CD4-positive, alpha-beta T cell treated with Interleukin-17A for 4 hours (primary cell): ENCODE data around the gene MSLN.

Experiments used
- DNase-seq: peaks from one replicate; pipeline ENCODE4 v3.0.0-alpha.2; 2020; ENCODE audit warnings: mixed read lengths

MSLN gene

GRCh38 chr16:760545-761343 is at the start of gene MSLN:
TSS of gene MSLN (plus strand) at chr16:760734. CDS start at chr16:762681, 1,947 bp downstream.
- DNase-seq = no peak

- DNase-seq = no peak
These were observed 49.5 kb upstream of the MSLN start for GRCh38 chr16:711084-711483.

- peak; percentile 89 for DNase-seq
These were observed 48.8 kb upstream of the MSLN start for GRCh38 chr16:711548-712320.

- peak; percentile 68 for DNase-seq
These were observed 47.7 kb upstream of the MSLN start for GRCh38 chr16:712740-713250.

- no peak for DNase-seq
These were observed 46.5 kb upstream of the MSLN start for GRCh38 chr16:714079-714478.

GRCh38 chr16:714558-715476 is 45.7 kb upstream of the MSLN start, which contains the start of gene METRN:
TSS of gene METRN (plus strand) at chr16:715118. CDS start at chr16:715290, 172 bp downstream.
- peak; percentile 96 for DNase-seq

- DNase-seq = peak; percentile 35
These were observed 44.9 kb upstream of the MSLN start for GRCh38 chr16:715477-716199.

GRCh38 chr16:716200-716568 is 44.4 kb upstream of the MSLN start:
- no peak for DNase-seq

GRCh38 chr16:716768-717325 is 43.7 kb upstream of the MSLN start:
- no peak for DNase-seq

- no peak for DNase-seq
These were observed 42.9 kb upstream of the MSLN start for GRCh38 chr16:717450-718245.

GRCh38 chr16:718389-718788 is 42.1 kb upstream of the MSLN start:
- DNase-seq = no peak

- no peak for DNase-seq
These were observed 41.6 kb upstream of the MSLN start for GRCh38 chr16:718922-719321.

- no peak for DNase-seq
These were observed 40.6 kb upstream of the MSLN start for GRCh38 chr16:719815-720446.

- peak; percentile 55 for DNase-seq
These were observed 40.0 kb upstream of the MSLN start for GRCh38 chr16:720447-720989.

GRCh38 chr16:720990-721764 is 39.4 kb upstream of the MSLN start, which contains the start of gene ANTKMT:
TSS of gene ANTKMT (plus strand) at chr16:721146. CDS start at chr16:721275, 129 bp downstream.
- peak; percentile 83 for DNase-seq

GRCh38 chr16:721765-722540 is 38.6 kb upstream of the MSLN start:
- no peak for DNase-seq

GRCh38 chr16:722835-723633 is 37.5 kb upstream of the MSLN start:
- no peak for DNase-seq
